CD4-positive, alpha-beta T cell treated with Interleukin-17A for 1 hour (primary cell): Measurements from ENCODE around the gene TLCD3B.
A peak's percentile ranks its signal among the peaks of the same experiment; 100 is the strongest.
"Not testable (repeated sequence)": the region's sequence is repeated elsewhere in the genome, so short reads cannot be mapped to it uniquely, and the experiment has no call there.

Experiments
- DNase-seq: peaks from one replicate; pipeline ENCODE4 v3.0.0-alpha.2; 2020

Gene TLCD3B

GRCh38 chr16:30060836-30061554 is 29.9 kb upstream of the TLCD3B start:
- no peak for DNase-seq

GRCh38 chr16:30060346-30060745 is 29.3 kb upstream of the TLCD3B start:
- no peak for DNase-seq

- DNase-seq = peak; percentile 61
Measured at GRCh38 chr16:30054959-30055553, 24.0 kb upstream of the TLCD3B start.

GRCh38 chr16:30054451-30054850 is 23.4 kb upstream of the TLCD3B start:
- DNase-seq = no peak

GRCh38 chr16:30053376-30054015 is 22.4 kb upstream of the TLCD3B start:
- DNase-seq = no peak

- peak; percentile 91 for DNase-seq
Measured at GRCh38 chr16:30052671-30053372, 21.8 kb upstream of the TLCD3B start.

- no peak for DNase-seq
Measured at GRCh38 chr16:30051518-30051917, 20.4 kb upstream of the TLCD3B start.

- DNase-seq = no peak
Measured at GRCh38 chr16:30049871-30050270, 18.8 kb upstream of the TLCD3B start.

- DNase-seq = no peak
Measured at GRCh38 chr16:30046588-30046987, 15.5 kb upstream of the TLCD3B start.

- DNase-seq = no peak
Measured at GRCh38 chr16:30046178-30046577, 15.1 kb upstream of the TLCD3B start.

GRCh38 chr16:30041841-30042240 is 10.8 kb upstream of the TLCD3B start:
- peak; percentile 49 for DNase-seq

GRCh38 chr16:30040690-30041089 is 9.6 kb upstream of the TLCD3B start:
- not testable (repeated sequence) for DNase-seq

- DNase-seq = no peak
Measured at GRCh38 chr16:30040221-30040620, 9.2 kb upstream of the TLCD3B start.

- DNase-seq = no peak
Measured at GRCh38 chr16:30033270-30033669, 2.2 kb upstream of the TLCD3B start.

GRCh38 chr16:30032083-30032819 is 1.2 kb upstream of the TLCD3B start:
- peak; percentile 79 for DNase-seq

GRCh38 chr16:30031477-30031918 is 427 bp upstream of the TLCD3B start:
- no peak for DNase-seq

GRCh38 chr16:30030011-30030685 is 923 bp downstream of the TLCD3B start:
- DNase-seq = no peak

- DNase-seq = no peak
Measured at GRCh38 chr16:30028438-30029076, 2.5 kb downstream of the TLCD3B start.

GRCh38 chr16:30027588-30028437 is 3.3 kb downstream of the TLCD3B start:
- DNase-seq = no peak

- DNase-seq = no peak
Measured at GRCh38 chr16:30026449-30026848, 4.6 kb downstream of the TLCD3B start.

- DNase-seq = no peak
Measured at GRCh38 chr16:30025574-30025973, 5.5 kb downstream of the TLCD3B start.
